HepG2 (cell line): ENCODE results near the gene HEY2. TPM values are rescaled to one million over a fixed set of nuclear protein-coding genes. Genes with fewer than 3 reads are reported as not detected.
A peak's percentile ranks its signal among the peaks of the same experiment; 100 is the strongest.

Experiments used
- ATAC-seq: fragments of 200-7000 bp; cut with Tn5 transposase; 3 replicates; pipeline ENCODE4 v1.9.1; 2020; ENCODE audit warnings: mild to moderate bottlenecking, moderate library complexity
- BruUV-seq: library from RNA; stranded (reverse); fragments of 400-500 nt; replicated peaks from 2 replicates; lab custom pipeline; 2021; lab: Mats Ljungman, UMichigan
- CTCF ChIA-PET: fragments of 300-600 bp; formaldehyde crosslinking; extraction: SDS; loops from one replicate; lab custom pipeline; 2021; ENCODE audit warnings: low total read pairs, inconsistent platforms, low intra/inter-chr PET ratio; lab: Yijun Ruan, JAX
- POLR2A ChIA-PET: fragments of 350-600 bp; sonication (Branson Sonifier 250); formaldehyde crosslinking; loops from one replicate; lab custom pipeline; 2020; ENCODE audit warnings: antibody characterized with exemption, inconsistent platforms; lab: Yijun Ruan, JAX
- DNase-seq: peaks from one replicate; pipeline ENCODE4 v3.0.0-alpha.2; 2015; ENCODE audit warnings: low spot score
- FAIRE-seq: peaks from 3 replicates; lab custom pipeline; 2011; peaks lifted over from hg19 to GRCh38; lab: Jason Lieb, UNC
- H2AFZ ChIP-seq: one replicate; pipeline ENCODE4 v1.6.1; 2011; ENCODE audit warnings: low read length, inconsistent platforms
- H3K27ac ChIP-seq: fragments of 300-600 bp; 3 replicates; pipeline ENCODE4 v1.8.0; 2011; ENCODE audit warnings: mixed run types, mild to moderate bottlenecking, mixed read lengths, low read length, inconsistent platforms; ENCODE audit not compliant: insufficient read depth; ENCODE audit errors: extremely low read length
- H3K27me3 ChIP-seq, 2 experiments: fragments of 200-600 bp in 1 of 2; 2 replicates in 1 of 2; 3 replicates in 1 of 2; pipeline versions ENCODE4 v1.6.0 to v1.8.0; 2011; ENCODE audit warnings: low read length in 2 of 2, mild to moderate bottlenecking in 2 of 2, moderate library complexity in 2 of 2, inconsistent platforms in 1 of 2; ENCODE audit not compliant: insufficient read depth in 2 of 2, control insufficient read depth in 1 of 2
- H3K36me3 ChIP-seq, 2 experiments: fragments of 200-600 bp in 1 of 2; replicated peaks in 1 of 2; 2 replicates in 1 of 2; 3 replicates in 1 of 2; pipeline versions ENCODE4 v1.5.1 to v1.8.0; 2011; ENCODE audit warnings: low read length in 2 of 2, inconsistent platforms in 1 of 2; ENCODE audit not compliant: insufficient read depth in 2 of 2, control insufficient read depth in 1 of 2
- H3K4me1 ChIP-seq: 2 replicates; pipeline ENCODE4 v1.5.1; 2012; ENCODE audit warnings: low read length, inconsistent platforms; ENCODE audit not compliant: insufficient read depth
- H3K4me2 ChIP-seq: 2 replicates; pipeline ENCODE4 v1.6.0; 2011; ENCODE audit warnings: low read depth, low read length, inconsistent platforms
- H3K4me3 ChIP-seq, 3 experiments: fragments of 200-600 bp in 1 of 3; sonication (generic), shearing (Covaris generic) in 1 of 3; replicated peaks in 1 of 3; 2 replicates each; pipeline ENCODE4 v1.5.1; 2011 to 2016; ENCODE audit warnings: low read length in 3 of 3, inconsistent platforms in 2 of 3, low read depth in 2 of 3, mild to moderate bottlenecking in 2 of 3, control low read depth in 1 of 3, mixed read lengths in 1 of 3; ENCODE audit not compliant: insufficient read depth in 1 of 3
- H3K79me2 ChIP-seq: one replicate; pipeline ENCODE4 v1.6.1; 2011; ENCODE audit warnings: low read length, inconsistent platforms; ENCODE audit not compliant: insufficient read depth
- H3K9ac ChIP-seq: 2 replicates; pipeline ENCODE4 v1.6.0; 2011; ENCODE audit warnings: mild to moderate bottlenecking, low read depth, low read length, inconsistent platforms; ENCODE audit not compliant: insufficient read depth
- H3K9me3 ChIP-seq: 2 replicates; pipeline ENCODE4 v1.5.1; 2012; ENCODE audit warnings: mild to moderate bottlenecking, low read length
- H4K20me1 ChIP-seq: 2 replicates; pipeline ENCODE4 v1.6.0; 2011; ENCODE audit warnings: inconsistent platforms, mild to moderate bottlenecking, low read length, moderate library complexity; ENCODE audit not compliant: insufficient read depth
- CBX2 ChIP-seq, 2 experiments: fragments of 200-600 bp in 1 of 2; sonication (generic); formaldehyde crosslinking in 1 of 2; IDR thresholded peaks; 2 replicates each; pipeline versions ENCODE4 v1.7.0 to v1.8.1; 2018 to 2022; ENCODE audit warnings: low read depth in 2 of 2, low read length in 1 of 2, mild to moderate bottlenecking in 1 of 2, missing genetic modification reagents in 1 of 2
- GABPA ChIP-seq, 2 experiments: IDR thresholded peaks; 2 replicates each; pipeline ENCODE4 v1.6.1; 2011 to 2016; ENCODE audit warnings: low read depth in 2 of 2, low read length in 1 of 2, missing biosample characterization in 1 of 2, missing genetic modification characterization in 1 of 2
- GABPB1 ChIP-seq: IDR thresholded peaks from 2 replicates; pipeline ENCODE4 v1.6.1; 2016; ENCODE audit warnings: mild to moderate bottlenecking, missing genetic modification reagents, moderate library complexity, missing compliant biosample characterization
- ZFP90 ChIP-seq: sonication (generic); formaldehyde crosslinking; IDR thresholded peaks from 2 replicates; pipeline ENCODE4 v1.8.0; 2022; ENCODE audit warnings: missing genetic modification reagents, mild to moderate bottlenecking, inconsistent platforms, borderline replicate concordance
- ZNF335 ChIP-seq: sonication (generic); formaldehyde crosslinking; IDR thresholded peaks from 2 replicates; pipeline ENCODE4 v1.4.0; 2020; ENCODE audit warnings: missing genetic modification reagents
- ZNF549 ChIP-seq: sonication (generic); formaldehyde crosslinking; IDR thresholded peaks from 2 replicates; pipeline ENCODE4 v1.5.0; 2020; ENCODE audit warnings: missing genetic modification reagents
- WGBS: methylation state at CpG from one replicate; pipeline ENCODE4 v1.1.6; 2017; ENCODE audit warnings: low lambda C conversion rate; 5-methylcytosine and 5-hydroxymethylcytosine counted together
- in situ Hi-C: cut with HindIII; loops from 2 replicates; pipeline ENCODE4 v1.10.0; 2017; ENCODE audit warnings: low pct_unique_long_range_greater_than_20kb; ENCODE audit not compliant: extremely low pct_ligation_motif_present
- intact Hi-C: fragments of 100-400 bp; cut with micrococcal nuclease; formaldehyde crosslinking; loops from one replicate; pipeline ENCODE4 v1.10.0; 2022; ENCODE audit not compliant: unreplicated experiment
- polyA plus RNA-seq, 8 experiments: library from polyadenylated mRNA; depleted of rRNA in 3 of 8; stranded (reverse) in 7 of 8; unstranded in 1 of 8; fragments of >200 nt; fragmentation: Illumina TruSeq in 4 of 8; extraction: Trizol in 4 of 8; gene quantifications; 2 replicates each; pipeline versions ENCODE4 v1.2.1 to v1.2.3, GENCODE V29; 2011 to 2016; ENCODE audit warnings: low read depth in 4 of 8, missing spikeins in 1 of 8, mixed read lengths in 1 of 8; ENCODE audit not compliant: insufficient read depth in 1 of 8
- total RNA-seq, 5 experiments: library from RNA; depleted of rRNA; stranded (reverse); fragments of >200 nt; fragmentation: Illumina TruSeq; extraction: Trizol; gene quantifications; 2 replicates each; pipeline ENCODE4 v1.2.3, GENCODE V29; 2016; ENCODE audit warnings: low read depth in 1 of 5

The HEY2 gene
- total and polyA plus RNA-seq, 2 of the 13 experiments (the other 11 are each of a cell fraction or from before 2014, with no cell fraction given) = 0.04 TPM

DNA sequence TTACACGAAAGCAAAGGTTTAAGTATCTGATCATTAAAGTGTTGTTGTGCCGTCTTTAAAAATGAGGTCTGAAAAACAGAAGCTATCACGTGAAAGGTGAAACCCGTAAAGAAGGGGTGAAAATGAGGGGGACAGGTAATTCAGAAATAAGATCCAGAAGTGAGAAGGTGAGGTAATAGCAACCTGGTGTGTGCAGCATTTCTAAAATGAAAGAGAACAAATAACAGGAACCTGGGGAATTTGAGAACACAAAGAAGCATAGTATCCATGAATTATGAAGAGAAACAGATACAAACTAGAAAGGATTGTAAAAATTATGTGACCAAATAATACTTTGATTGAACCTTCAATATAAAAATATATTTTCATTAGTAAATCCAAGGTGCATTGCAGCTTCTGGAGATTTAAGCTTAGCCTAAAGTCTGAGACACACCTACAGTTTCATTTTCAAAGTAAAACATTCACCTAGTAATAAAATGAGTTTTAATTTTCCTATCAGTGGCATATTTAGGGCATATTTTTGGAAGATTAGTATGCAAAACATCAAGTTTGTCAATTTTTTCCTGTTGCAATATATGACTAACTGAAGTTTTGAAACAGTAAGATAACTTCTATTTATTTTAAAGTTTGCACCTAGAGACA is 1.4 kb downstream of the HEY2 start:
- no peak overlapping the region for H3K9ac ChIP-seq

DNA sequence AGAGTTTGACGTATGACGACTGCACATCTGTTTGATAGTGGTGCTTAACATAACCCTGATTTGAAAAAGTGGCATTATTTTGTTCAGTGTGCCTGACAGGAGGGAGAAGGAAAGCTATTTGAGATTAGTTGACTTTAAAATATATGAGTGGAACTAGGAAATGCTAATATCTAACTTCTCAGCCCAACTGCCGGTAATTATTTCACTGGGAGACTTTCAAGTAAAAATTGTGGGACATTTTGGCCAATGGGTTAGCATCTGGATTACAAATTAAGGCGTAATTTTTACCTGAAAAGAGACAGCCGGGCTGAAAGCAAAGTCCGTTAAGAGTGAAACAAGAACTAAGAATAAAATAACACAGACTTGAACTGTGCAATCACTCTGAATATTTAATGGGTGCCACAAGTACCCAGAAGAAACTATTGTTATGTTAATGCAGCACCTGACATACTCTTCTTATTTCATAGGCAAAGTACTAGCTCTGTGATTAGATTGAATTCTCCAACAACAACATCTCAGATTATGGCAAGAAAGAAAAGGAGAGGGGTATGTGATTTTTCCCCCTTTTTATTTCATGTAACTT is 2.0 kb downstream of the HEY2 start:
- in situ Hi-C loops (loop anchor here (5.0 to 25.0 kb wide), 2 partner anchors 439 to 889 kb away; no protein-coding TSS in a partner anchor), intact Hi-C loops (no loop called here)
- Histone ChIP-seq H3K27me3 (peaks cover 2 to 46% of the 10 kb centered on the region in 2 experiments; a peak in 4 of 5 replicates), H3K4me3 (no peak overlapping the region), H3K79me2 (no peaks in the 10 kb centered on the region), H4K20me1 (no peaks in the 10 kb centered on the region), H2AFZ (no peak overlapping the region), H3K27ac (no peak overlapping the region), H3K36me3 (no peaks in the 10 kb centered on the region), H3K9me3 (no peaks in the 10 kb centered on the region), H3K4me2 (no peak overlapping the region), H3K9ac (no peak overlapping the region), H3K4me1 (peaks cover 36% of the 10 kb centered on the region)
- WGBS = 80% methylated on average over 6 of the region's 6 CpGs
- no peak for TF ChIP-seq ZFP90
- no peak for TF ChIP-seq GABPB1 (CRISPR knock-in tag)
- TF ChIP-seq GABPA (IDR thresholded peaks at IDR 0.05; ENCODE audit: low read depth, low read length) = no peak
- no peak for TF ChIP-seq GABPA (CRISPR knock-in tag; IDR thresholded peaks at IDR 0.05; ENCODE audit: low read depth)
- no peak for TF ChIP-seq ZNF335
- BruUV-seq = no TSS peak
- FAIRE-seq (no peak), ATAC-seq (no peak), DNase-seq (no peak)
- ChIA-PET POLR2A (no interaction called here), CTCF (no interaction called here)

More for the DNA sequence above, 1.4 kb downstream of the HEY2 start:
- peaks cover 2 to 53% of the 10 kb centered on the region in 2 experiments; a peak in 4 of 5 replicates for H3K27me3 ChIP-seq
- WGBS = 35% methylated on average over 4 of the region's 4 CpGs
- in situ Hi-C loops (loop anchor here (5.0 to 25.0 kb wide), 2 partner anchors 439 to 889 kb away; no protein-coding TSS in a partner anchor), intact Hi-C loops (no loop called here)
- no peak overlapping the region for H3K27ac ChIP-seq
- no peaks in the 10 kb centered on the region for H3K9me3 ChIP-seq
- no peak for ATAC-seq
- FAIRE-seq = no peak
- no TSS peak for BruUV-seq
- H3K4me1 ChIP-seq = peaks cover 42% of the 10 kb centered on the region
- TF ChIP-seq ZNF549 (CRISPR knock-in tag) = no peak
- TF ChIP-seq CBX2 (IDR thresholded peaks at IDR 0.05; ENCODE audit: low read depth, low read length) = peak; percentile 22
- no peak for TF ChIP-seq CBX2 (CRISPR knock-in tag; IDR thresholded peaks at IDR 0.05; ENCODE audit: low read depth)
- ChIA-PET CTCF (no interaction called here), POLR2A (interaction anchor here (1.5 kb wide), 1 partner anchor 40 kb away, joined by 3 read pairs; the partner anchor contains the start of gene NCOA7)
- no peak overlapping the region for H3K4me3 ChIP-seq
- H3K79me2 ChIP-seq = no peaks in the 10 kb centered on the region
- no peak overlapping the region for H3K4me2 ChIP-seq
- no peaks in the 10 kb centered on the region for H4K20me1 ChIP-seq
- DNase-seq = no peak
- H3K36me3 ChIP-seq = no peaks in the 10 kb centered on the region
- H2AFZ ChIP-seq = no peak overlapping the region
